AG10803 (cell line): ENCODE data around the gene BCKDK.

Experiments
- DNase-seq: peaks from one replicate; pipeline ENCODE4 v3.0.0; 2010; ENCODE audit warnings: low read depth
- H3K4me3 ChIP-seq: 2 replicates; pipeline ENCODE4 v1.5.1; 2011; ENCODE audit warnings: mild to moderate bottlenecking, low read length, control low read depth
- TF ChIP-seq, protein P1 (sequence below): conservative IDR thresholded peaks from 2 replicates; pipeline ENCODE4 v1.5.1; 2011; ENCODE audit warnings: mild to moderate bottlenecking, low read length, control low read depth, inconsistent platforms

BCKDK gene

DNA sequence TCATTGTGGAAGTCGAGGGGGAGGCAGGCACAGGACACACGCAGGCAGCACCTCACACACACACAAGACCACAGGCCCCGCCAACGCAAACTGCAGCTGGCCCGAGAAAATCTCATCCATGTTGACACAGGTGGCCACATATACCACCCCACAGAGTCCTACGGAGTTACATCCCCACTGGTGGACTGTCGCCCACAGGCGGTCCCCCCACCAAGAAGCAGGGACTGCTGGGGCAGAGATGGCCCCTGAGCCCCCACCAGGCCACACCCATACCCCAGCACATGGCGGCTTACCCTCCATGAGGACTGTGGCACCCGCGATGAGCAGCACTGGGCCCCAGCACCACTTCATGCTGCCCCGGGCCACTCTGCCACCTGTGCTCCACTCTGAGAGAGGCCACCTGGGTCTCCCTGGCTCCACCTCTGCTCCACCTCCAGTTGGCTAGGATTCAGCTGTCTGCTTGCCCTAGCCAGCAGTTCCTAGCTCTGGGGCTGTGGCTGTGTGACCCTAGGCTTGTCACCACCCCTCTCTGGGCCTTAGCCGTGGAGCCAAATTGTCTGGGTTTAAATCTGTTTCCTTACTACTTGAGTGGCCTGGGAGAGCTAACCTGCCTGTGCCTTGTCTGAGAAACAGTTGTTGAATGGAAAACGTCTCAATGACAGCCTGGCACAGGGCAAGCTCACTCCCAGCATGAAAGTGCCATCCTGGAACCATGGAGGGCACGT, 19.6 kb upstream of the BCKDK start, which contains the start of gene PRSS53:
PRSS53 (minus strand) TSS at position 485 of the 725 bp plus-strand sequence; CDS start at position 351, 134 bp downstream.
- H3K4me3 ChIP-seq = no peak within 1 kb of the TSS
- no peak for DNase-seq
- TF ChIP-seq, protein P1, sequence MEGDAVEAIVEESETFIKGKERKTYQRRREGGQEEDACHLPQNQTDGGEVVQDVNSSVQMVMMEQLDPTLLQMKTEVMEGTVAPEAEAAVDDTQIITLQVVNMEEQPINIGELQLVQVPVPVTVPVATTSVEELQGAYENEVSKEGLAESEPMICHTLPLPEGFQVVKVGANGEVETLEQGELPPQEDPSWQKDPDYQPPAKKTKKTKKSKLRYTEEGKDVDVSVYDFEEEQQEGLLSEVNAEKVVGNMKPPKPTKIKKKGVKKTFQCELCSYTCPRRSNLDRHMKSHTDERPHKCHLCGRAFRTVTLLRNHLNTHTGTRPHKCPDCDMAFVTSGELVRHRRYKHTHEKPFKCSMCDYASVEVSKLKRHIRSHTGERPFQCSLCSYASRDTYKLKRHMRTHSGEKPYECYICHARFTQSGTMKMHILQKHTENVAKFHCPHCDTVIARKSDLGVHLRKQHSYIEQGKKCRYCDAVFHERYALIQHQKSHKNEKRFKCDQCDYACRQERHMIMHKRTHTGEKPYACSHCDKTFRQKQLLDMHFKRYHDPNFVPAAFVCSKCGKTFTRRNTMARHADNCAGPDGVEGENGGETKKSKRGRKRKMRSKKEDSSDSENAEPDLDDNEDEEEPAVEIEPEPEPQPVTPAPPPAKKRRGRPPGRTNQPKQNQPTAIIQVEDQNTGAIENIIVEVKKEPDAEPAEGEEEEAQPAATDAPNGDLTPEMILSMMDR = no peak

DNA sequence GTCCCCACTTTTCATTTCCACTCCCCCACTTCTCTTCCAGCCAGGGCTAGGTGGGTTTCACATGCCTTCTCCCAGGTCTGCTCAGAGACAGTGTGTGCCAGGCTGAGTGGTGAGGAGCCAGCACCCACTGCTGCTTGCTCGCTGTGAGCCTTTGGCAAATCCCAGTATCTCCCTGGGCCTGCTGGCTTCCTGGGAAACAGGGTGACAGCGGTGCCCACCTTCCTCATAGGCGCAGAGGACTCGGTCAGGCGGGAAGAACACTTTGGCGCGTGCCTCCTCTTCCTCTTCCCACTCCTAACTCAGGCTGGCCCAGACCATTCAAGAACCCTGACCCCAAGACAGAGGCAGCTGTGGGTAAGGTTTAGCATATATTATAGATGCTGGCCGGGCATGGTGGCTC, 19.0 kb upstream of the BCKDK start:
- TF ChIP-seq, protein P1 = no peak
- DNase-seq = no peak
- H3K4me3 ChIP-seq = no peak overlapping the region

DNA sequence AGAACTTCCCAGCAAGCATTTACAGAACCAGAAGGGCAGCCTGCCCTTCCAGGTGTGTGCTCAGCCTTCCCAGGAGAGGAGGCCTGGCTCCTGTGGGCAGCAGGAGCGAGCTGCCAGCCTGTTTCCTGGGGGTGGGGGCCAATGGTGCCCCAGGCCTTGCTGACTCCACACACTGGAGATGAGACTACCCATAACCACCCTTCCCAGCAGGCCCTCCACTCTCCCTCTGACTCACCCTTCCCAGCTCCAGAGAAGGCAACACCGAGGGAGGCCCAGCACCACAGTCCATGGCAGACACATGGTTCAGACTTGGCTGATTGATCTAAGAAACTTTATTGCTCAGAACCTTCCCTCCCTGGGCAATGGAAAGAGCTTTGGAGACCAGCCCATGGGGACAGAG, 17.6 kb upstream of the BCKDK start:
- DNase-seq = peak; percentile 42
- TF ChIP-seq, protein P1 = no peak
- no peak overlapping the region for H3K4me3 ChIP-seq

DNA sequence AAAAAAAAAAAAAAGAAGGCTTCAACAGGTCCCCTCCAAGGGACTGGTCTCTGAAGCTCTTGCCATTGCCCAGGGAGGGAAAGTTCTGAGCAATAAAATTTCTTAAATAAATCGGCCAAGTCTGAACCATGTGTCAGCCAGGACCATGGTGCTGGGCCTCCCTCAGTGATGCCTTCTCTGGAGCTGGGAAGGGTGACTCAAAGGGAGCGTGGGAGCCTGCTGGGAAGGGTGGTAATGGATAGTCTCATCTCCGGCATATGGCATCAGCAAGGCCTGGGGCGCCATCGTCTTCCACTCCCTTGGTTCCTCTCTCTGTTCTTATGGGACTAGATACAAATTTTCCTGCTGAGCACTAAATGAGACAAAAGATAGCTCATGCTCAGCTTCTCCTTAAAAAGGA, 15.9 kb upstream of the BCKDK start:
- H3K4me3 ChIP-seq = no peak overlapping the region
- DNase-seq = peak; percentile 44
- TF ChIP-seq, protein P1 = no peak

DNA sequence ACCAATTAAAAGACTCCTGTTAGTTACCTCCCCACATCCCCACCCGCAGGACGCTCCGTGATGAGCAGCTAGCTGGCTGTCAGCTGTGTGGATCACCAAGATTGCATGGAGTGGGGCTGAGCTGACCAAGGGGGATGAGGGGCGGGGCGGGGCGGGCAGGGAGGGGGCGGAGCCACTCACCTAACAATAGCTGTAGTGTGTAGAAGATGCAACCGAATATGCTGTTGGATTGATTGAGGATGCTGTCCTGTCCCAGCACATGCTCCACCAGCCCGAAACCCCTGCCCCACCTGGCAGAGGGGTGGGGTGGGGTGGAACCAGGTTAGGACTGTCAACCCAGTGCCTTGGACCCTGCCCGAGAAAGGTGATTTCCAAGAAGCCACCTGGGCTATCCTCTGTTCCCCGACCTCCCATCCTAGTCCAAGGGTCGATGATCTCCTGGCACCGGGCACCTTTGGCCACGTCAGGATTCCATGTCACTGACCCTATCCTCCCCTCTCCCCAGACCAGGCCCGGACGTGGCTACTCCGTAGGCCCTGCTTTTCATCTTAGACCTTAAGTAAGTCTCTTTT, 15.0 kb upstream of the BCKDK start:
- H3K4me3 ChIP-seq = peak overlapping the region; percentile 93
- TF ChIP-seq, protein P1 = no peak
- DNase-seq = peak; percentile 31

DNA sequence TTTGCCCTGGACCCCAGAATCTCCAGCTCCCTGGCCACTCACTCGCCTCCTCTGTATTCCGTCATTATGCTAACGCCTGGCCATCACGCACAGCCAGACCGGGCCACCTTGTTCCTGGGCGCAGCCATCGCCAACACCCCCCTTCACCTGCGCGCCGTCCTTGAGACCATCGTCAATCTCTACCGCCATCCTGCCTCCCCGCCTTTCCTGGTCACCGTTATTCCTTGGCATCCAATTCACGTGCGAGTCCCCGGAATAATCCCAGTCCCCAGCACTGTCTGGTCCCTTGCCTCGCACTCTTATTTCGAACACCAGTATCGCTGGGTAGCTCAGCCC, 14.1 kb upstream of the BCKDK start:
- TF ChIP-seq, protein P1 = no peak
- no peak for DNase-seq
- peak overlapping the region; percentile 93 for H3K4me3 ChIP-seq
